SK-MEL-5 (cell line): ENCODE data around the gene CD2AP. TPM values are rescaled to one million over a fixed set of nuclear protein-coding genes. Genes with fewer than 3 reads are reported as not detected.
"Not testable (repeated sequence)": the region's sequence is repeated elsewhere in the genome, so short reads cannot be mapped to it uniquely, and the experiment has no call there.

ENCODE experiments used
- DNase-seq: peaks from one replicate; pipeline ENCODE4 v3.0.0-alpha.2; 2016; ENCODE audit warnings: low read depth, low spot score
- in situ Hi-C: cut with HindIII; loops from 2 replicates; pipeline ENCODE4 v1.10.0; 2016; ENCODE audit warnings: low sequenced_read_pairs, high pct_unique_total_duplicates, low pct_unique_long_range_greater_than_20kb
- total RNA-seq: library from RNA; depleted of rRNA; stranded (reverse); fragments of >200 nt; shearing (Covaris generic); gene quantifications from 2 replicates; pipeline ENCODE4 v1.2.3, GENCODE V29; 2014

Gene CD2AP
- total RNA-seq, 1 experiment from 2014 or later, result 26.5 TPM

DNA sequence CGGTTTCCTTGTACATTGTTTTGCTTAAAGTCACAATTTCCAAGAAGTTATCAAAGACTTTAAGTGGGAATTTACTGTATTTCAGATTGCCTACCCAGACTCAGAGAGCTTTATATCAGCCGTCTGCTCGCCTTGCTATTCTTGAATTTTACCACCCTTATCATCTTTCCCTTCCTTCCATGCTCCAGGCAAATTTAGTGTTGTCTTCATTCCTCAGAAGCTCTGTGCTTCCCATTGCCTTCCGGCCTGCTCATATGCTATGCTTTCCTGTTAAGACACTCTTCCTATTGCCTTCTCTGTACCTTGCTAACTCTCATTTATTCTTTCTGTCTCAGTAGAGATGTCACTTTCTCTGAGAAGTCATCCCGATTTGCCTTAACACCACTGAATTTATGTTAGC is 52.1 kb downstream of the CD2AP start:
- in situ Hi-C loops, result no loop called here
- no peak for DNase-seq

DNA sequence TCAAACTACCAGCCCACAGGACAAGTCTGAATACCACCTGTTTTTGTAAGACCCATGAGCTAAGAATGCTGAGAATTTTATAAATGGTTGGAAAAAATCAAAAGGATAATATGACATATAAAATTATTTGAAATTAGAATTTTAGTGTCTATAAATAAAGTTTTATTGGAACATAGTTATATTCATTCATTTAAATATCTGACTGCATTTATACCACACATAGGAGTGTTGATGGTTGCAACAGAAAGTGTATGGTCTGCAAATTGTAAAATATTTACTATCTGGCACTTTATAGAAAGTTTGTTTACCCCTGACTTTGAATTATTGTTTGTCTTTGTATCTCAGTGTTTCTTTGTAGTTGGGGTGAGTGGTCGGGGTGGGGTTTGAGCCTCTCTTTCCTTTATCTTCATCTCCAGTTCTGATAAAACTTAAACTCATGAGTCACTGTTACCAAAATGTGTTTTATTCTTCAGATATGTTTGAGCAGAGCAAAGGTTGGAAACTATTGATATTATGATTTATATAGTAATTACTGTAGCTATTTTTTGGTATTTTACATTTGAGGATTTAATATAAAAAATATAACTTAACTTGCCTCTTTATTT is 55.5 kb downstream of the CD2AP start:
- in situ Hi-C loops, result no loop called here
- DNase-seq, result no peak

GRCh38 chr6:47534063-47534462 is 56.5 kb downstream of the CD2AP start:
- no peak for DNase-seq
- in situ Hi-C loops, result no loop called here

DNA sequence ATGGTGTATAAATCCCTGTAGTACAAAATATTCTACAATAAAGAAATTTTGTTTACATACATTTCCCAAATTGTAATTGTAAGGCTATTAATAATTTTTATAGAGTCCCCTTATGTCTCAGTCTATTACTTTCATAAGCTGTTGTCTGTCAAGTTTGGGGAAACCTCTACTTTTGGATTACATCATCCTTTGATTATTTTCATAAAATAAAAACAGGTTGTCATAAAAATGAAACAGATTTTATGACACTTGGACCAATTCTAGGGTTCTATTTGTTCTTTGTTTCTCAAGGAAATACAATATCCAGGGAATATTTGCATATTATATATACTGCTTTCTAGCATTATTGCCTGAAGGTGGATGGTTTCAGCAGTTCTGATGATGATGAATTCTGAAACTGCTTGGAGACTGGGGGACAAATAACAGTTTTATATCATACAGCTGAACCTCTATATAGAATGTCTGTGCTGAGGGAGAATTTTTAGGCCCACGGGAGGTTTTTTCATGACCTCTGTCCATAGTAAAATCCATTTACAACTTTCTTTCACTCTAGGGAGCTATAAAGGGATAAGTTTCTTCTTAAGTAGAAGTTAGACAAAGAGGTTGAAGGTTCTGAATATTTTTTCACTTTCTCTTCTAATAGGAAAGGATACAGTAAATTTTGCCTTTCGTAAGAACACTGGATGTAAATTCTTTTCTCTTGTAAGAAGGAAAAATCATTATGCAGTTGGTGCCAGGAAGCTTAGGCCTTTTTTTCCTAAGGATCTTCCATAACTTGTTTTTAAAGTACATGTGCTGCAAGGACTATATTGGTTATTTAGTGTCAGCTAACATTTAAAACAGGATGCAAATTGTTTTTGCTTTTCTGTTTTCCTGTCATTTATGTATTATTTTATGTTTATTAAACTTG is 58.0 kb downstream of the CD2AP start:
- in situ Hi-C loops, result no loop called here
- no peak for DNase-seq

DNA sequence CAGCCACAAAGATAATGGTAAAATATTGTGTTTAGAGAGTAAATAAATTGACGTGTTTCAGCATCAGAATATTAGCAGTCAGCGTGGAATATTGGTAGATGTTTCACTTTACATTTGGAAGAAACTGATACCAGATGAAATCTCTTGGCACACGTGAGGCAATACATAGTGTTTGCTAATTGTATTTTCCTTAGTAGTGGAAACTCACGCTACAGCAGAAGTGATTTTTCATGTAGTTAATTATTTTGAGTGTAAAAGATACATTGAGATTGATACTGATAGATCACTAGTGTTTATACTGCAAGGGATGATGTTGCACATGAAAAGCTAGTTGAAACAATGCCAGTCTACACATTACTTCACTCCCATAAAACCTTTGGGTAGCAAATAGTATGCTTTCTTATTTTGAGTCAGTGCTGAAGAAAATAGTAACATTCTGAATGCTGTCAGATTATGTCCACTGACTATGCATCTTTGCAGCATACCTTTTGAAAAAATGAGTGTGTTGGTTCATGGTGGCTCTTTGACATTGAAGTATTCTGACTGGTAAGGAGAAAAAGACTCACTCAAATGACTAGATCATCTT is 59.3 kb downstream of the CD2AP start:
- in situ Hi-C loops, result no loop called here

DNA sequence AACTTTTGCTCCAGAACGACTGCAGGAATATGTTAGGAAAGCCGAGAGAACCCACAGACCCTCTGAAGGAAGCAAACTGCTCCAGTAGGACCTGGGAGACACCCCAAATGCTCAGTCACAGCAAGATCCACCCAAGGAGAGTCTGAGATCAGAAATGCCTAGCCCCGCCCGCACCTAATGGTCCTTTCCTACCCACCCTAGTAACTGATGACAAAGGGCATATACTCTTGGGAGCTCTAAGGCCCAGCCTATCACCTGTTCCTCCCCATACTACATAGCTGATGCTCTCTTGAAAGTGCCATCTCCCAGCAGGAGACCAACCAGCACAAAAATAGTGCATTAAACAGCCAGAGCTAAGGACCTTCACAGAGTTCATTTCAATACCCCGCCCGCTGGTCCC is 67.6 kb downstream of the CD2AP start:
- DNase-seq, result no peak
- in situ Hi-C loops, result no loop called here

More for the DNA sequence above, 59.3 kb downstream of the CD2AP start:
- DNase-seq, result no peak

- no peak for DNase-seq
- in situ Hi-C loops, result no loop called here
Observed at GRCh38 chr6:47551670-47552069, 74.1 kb downstream of the CD2AP start.

DNA sequence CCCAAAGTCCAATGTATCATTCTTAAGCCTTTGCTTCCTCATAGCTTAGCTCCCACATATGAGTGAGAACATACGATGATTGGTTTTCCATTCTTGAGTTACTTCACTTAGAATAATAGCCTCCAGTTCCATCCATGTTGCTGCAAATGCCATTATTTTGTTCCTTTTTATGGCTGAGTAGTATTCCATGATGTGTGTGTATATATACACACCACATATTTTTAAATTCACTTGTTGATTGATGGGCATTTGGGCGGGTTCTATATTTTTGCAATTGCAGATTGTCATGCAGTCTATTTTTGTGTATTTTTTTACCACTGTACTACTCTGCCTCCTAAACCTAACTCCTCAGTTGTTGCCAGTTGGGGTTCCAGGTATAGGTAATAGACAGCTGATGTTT is 74.7 kb downstream of the CD2AP start:
- no peak for DNase-seq
- in situ Hi-C loops, result no loop called here

DNA sequence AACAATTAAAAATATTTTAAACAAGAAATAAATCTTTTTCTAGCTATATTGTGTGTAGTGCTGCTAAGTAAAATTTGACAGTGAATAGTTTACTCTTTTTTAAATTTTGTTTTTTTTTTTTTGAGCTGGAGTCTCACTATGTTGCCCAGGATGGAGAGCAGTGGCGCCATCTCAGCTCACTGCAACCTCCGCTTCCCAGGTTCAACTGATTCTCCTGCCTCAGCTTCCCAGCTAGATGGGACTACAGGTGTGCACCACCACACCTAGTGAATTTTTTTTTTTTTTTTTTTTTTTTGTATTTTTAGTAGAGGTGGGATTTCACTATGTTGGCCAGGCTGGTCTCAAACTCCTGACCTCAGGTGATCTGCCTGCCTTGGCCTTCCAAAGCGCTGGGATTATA is 75.7 kb downstream of the CD2AP start:
- in situ Hi-C loops, DNase-seq: not testable (repeated sequence)

- in situ Hi-C loops, DNase-seq: not testable (repeated sequence)
Observed at GRCh38 chr6:47556459-47556858, 78.9 kb downstream of the CD2AP start.

DNA sequence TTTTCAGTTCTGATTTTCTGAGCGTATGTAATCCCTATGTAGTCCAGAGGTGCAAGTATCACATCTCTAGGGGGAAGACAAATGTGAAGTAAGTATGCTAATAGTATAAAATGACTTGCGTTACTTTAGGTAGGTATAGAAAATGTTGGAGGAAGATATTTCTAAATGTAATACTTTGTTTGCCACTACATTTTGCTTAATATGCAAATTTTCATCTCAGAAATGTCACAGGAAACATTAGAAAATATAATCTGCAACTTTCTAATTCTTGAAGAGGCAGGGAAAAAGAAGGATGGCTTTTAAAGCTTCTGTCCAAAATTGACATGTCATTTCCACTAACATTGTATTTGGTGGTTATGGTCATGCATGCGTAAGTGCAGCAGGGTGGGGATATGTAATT is 85.6 kb downstream of the CD2AP start:
- no peak for DNase-seq
- in situ Hi-C loops, result no loop called here

DNA sequence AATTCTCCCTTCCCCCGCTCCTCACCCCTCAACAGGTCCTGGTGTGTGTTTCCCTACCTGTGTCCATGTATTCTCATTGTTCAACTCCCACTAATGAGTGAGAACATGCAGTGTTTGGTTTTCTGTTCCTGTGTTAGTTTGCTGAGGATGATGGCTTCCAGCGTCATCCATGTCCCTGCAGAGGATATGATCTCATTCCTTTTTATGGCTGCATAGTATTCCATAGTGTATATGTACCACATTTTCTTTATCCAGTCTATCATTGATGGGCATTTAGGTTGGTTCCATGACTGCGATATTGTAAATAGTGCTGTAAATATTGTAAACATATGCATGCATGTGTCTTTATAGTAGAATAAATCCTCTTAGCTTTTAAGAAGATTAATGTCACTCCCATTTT is 89.0 kb downstream of the CD2AP start:
- in situ Hi-C loops, DNase-seq: not testable (repeated sequence)

- in situ Hi-C loops, result no loop called here
- DNase-seq, result no peak
Observed at GRCh38 chr6:47567586-47567985, 90.0 kb downstream of the CD2AP start.

- in situ Hi-C loops, result no loop called here
- DNase-seq, result no peak
Observed at GRCh38 chr6:47571488-47571887, 93.9 kb downstream of the CD2AP start.

- DNase-seq, result no peak
- in situ Hi-C loops, result no loop called here
Observed at GRCh38 chr6:47573109-47573508, 95.5 kb downstream of the CD2AP start.

GRCh38 chr6:47574789-47575188 is 97.2 kb downstream of the CD2AP start:
- DNase-seq, result no peak
- in situ Hi-C loops, result no loop called here

DNA sequence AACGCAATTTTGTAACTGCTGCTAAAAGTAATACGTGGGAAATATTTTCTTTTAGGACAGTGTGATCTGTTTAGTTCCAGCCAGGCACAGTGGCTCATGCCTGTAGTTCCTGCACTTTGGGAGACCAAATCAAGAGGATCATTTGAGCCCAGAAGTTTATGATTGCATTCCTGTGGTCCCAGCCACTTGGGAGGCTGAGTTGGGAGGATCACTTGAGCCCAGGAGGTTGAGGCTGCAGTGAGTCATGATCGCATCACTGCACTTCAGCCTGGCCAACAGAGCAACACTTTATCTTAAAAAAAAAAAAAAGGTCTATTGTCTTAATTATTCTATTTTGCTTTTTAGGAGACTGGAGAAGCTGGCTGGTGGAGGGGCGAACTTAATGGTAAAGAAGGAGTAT is 101.5 kb downstream of the CD2AP start:
- DNase-seq, result no peak
- in situ Hi-C loops, result no loop called here

- no peak for DNase-seq
- in situ Hi-C loops, result no loop called here
Observed at GRCh38 chr6:47581591-47581990, 104.0 kb downstream of the CD2AP start.

DNA sequence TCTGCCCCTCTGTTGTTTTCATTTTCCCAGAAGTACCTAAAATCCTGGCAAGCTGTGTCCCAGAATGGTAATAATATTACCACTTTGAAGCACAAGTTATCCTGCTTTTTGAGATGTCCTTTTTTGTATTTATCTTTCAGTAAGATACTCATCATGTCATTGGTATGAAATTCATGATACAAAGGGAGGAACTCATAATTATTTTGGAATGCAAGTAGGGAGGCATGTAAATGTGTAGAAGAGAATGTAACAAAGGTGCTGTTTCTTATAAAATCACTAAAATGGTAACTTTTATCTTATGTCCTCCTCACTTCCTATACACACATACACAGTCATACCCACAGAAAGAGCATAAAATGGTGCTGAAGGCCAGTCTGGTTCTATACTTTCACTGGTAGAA is 109.9 kb downstream of the CD2AP start:
- DNase-seq, result no peak
- in situ Hi-C loops, result no loop called here
